ENCODE data around the gene WDR26.

DNA sequence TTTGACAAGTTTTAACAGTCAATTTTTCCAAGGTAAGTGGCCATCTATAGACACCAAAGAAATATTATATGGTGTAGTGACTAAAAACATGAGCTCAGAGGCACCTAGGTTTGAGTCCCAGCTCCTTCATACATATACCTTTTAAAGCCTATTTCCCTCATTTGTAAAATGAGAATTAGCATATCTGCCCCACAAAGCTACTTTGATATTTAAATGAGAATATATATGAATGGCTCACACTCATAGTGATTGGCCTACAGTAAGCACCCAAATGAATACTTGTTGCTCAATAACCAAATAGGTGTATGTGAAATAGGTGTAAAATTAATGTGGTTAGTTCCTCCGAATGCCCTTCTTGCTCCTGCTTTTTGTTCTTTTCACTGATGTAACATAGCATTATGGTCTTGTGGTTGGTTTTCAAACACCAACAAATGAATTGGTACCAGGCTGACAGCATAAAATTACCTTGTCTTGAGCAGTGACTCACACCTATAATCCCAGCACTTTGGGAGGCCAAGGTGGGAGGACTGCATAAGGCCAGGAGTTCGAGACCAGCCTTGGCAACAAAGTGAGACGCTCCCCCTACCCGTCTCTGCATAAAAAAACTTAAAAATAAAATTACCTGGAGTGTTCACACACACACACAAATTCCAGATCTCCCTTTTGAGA, 52.6 kb downstream of the WDR26 start:
- TF ChIP-seq TAF1 (IDR thresholded peaks at IDR 0.05; ENCODE audit: low read depth): no peak
- TF ChIP-seq USF1 (IDR thresholded peaks at IDR 0.05): no peak
- TF ChIP-seq, protein P1, sequence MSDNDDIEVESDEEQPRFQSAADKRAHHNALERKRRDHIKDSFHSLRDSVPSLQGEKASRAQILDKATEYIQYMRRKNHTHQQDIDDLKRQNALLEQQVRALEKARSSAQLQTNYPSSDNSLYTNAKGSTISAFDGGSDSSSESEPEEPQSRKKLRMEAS (IDR thresholded peaks at IDR 0.05): no peak
- TF ChIP-seq CREB1 (IDR thresholded peaks at IDR 0.05; ENCODE audit: low read depth): no peak
- no peak for TF ChIP-seq EGR1 (IDR thresholded peaks at IDR 0.05)
- no peak for TF ChIP-seq FOXM1 (IDR thresholded peaks at IDR 0.05; ENCODE audit: borderline replicate concordance, low read depth)
- TF ChIP-seq CEBPB (IDR thresholded peaks at IDR 0.05): no peak
- no peak for TF ChIP-seq RAD21 (IDR thresholded peaks at IDR 0.05; ENCODE audit: low read depth)
- TF ChIP-seq EP300 (IDR thresholded peaks at IDR 0.05; ENCODE audit: borderline replicate concordance): no peak
- no peak for TF ChIP-seq REST (IDR thresholded peaks at IDR 0.05; ENCODE audit: low read depth)
- TF ChIP-seq NFIC (IDR thresholded peaks at IDR 0.05): no peak
